Upper lobe of left lung (tissue), 6 donors: ENCODE results near the gene LGALS7B. TPM values are rescaled to one million over a fixed set of nuclear protein-coding genes. Genes with fewer than 3 reads are reported as not detected.
"Not testable (repeated sequence)": the region's sequence is repeated elsewhere in the genome, so short reads cannot be mapped to it uniquely, and the experiment has no call there.

ENCODE experiments used
- ATAC-seq, 2 donors: fragments of 200-7000 bp; cut with Tn5 transposase; one replicate each; pipeline ENCODE4 v1.9.1; 2022; ENCODE audit warnings: mild to moderate bottlenecking in 2 of 2, moderate library complexity in 2 of 2; ENCODE audit not compliant: low FRiP score in 2 of 2
- DNase-seq, 2 donors: peaks; one replicate each; pipeline ENCODE4 v3.0.0-alpha.2; 2019 to 2020
- H3K27ac ChIP-seq, 4 donors: fragments of 200-600 bp; sonication (generic); one replicate each; pipeline ENCODE4 v1.5.1; 2016 to 2019
- H3K27me3 ChIP-seq, 4 donors: fragments of 200-600 bp; sonication (generic); one replicate each; pipeline ENCODE4 v1.5.1; 2017 to 2019
- H3K36me3 ChIP-seq, 4 donors: fragments of 200-600 bp; sonication (generic); one replicate each; pipeline ENCODE4 v1.5.1; 2016 to 2019
- H3K4me1 ChIP-seq, 4 donors: fragments of 200-600 bp; sonication (generic); one replicate each; pipeline ENCODE4 v1.5.1; 2018 to 2019
- H3K4me3 ChIP-seq, 4 donors: fragments of 200-600 bp; sonication (generic); one replicate each; pipeline ENCODE4 v1.5.1; 2017 to 2019; ENCODE audit warnings: mild to moderate bottlenecking in 2 of 4, moderate library complexity in 1 of 4
- H3K9me3 ChIP-seq, 4 donors: fragments of 200-600 bp; sonication (generic); one replicate each; pipeline ENCODE4 v1.5.1; 2018 to 2019
- EP300 ChIP-seq, 4 donors: sonication (generic); formaldehyde crosslinking; IDR thresholded peaks; one replicate each; pipeline ENCODE4 v1.5.1; 2017; ENCODE audit warnings: antibody characterized with exemption in 4 of 4, control low read depth in 2 of 4
- POLR2A ChIP-seq, 4 donors: fragments of 450-650 bp; IDR thresholded peaks; one replicate each; pipeline ENCODE4 v1.5.1; 2016 to 2017; ENCODE audit warnings: antibody characterized with exemption in 4 of 4, mild to moderate bottlenecking in 2 of 4
- POLR2AphosphoS5 ChIP-seq, 2 donors: sonication (generic); formaldehyde crosslinking; IDR thresholded peaks; one replicate each; pipeline ENCODE4 v1.5.1; 2017; ENCODE audit warnings: antibody characterized with exemption in 2 of 2
- WGBS, 2 donors: methylation state at CpG; one replicate each; pipeline ENCODE4 v1.1.5; 2017 to 2018; 5-methylcytosine and 5-hydroxymethylcytosine counted together
- total RNA-seq, 6 donors: library from RNA; depleted of rRNA in 4 of 6; stranded (reverse); fragments of >200 nt in 4 of 6; gene quantifications; one replicate each; pipeline versions ENCODE4 v1.1.0 to v1.2.1, GENCODE V29; 2016 to 2021
- TF ChIP-seq, protein P1 (sequence below), 6 experiments: fragments of 450-650 bp in 4 of 6; fragments of 200-600 bp in 2 of 6; sonication (generic) in 2 of 6; IDR thresholded peaks; one replicate each; pipeline ENCODE4 v1.5.1; 2016 to 2019; ENCODE audit warnings: antibody characterized with exemption in 6 of 6
- donor health status: DM: no; HTN: no; CAD: no; lungs with moderate emphysema.
- donor health status: DM: no; HTN: yes; CAD: no; lungs with severe emphysema.

Gene LGALS7B
- total RNA-seq, 6 donors from 2014 or later = 12.4 TPM; not detected in 5

- H3K27me3 ChIP-seq = no peaks in the 10 kb centered on the region
- H3K27ac ChIP-seq = no peak overlapping the region
- peak in 1 of 2 donors; percentile 51 for DNase-seq
- no peak overlapping the region for H3K4me3 ChIP-seq
- H3K9me3 ChIP-seq = no peaks in the 10 kb centered on the region
- ATAC-seq = no peak
- WGBS, 2 donors = 91 to 92% methylated on average over 27 to 34 of the region's 34 CpGs
- TF ChIP-seq EP300 (IDR thresholded peaks at IDR 0.05) (no peak), POLR2AphosphoS5 (IDR thresholded peaks at IDR 0.05) (no peak), POLR2A (IDR thresholded peaks at IDR 0.05) (no peak)
- TF ChIP-seq, protein P1, sequence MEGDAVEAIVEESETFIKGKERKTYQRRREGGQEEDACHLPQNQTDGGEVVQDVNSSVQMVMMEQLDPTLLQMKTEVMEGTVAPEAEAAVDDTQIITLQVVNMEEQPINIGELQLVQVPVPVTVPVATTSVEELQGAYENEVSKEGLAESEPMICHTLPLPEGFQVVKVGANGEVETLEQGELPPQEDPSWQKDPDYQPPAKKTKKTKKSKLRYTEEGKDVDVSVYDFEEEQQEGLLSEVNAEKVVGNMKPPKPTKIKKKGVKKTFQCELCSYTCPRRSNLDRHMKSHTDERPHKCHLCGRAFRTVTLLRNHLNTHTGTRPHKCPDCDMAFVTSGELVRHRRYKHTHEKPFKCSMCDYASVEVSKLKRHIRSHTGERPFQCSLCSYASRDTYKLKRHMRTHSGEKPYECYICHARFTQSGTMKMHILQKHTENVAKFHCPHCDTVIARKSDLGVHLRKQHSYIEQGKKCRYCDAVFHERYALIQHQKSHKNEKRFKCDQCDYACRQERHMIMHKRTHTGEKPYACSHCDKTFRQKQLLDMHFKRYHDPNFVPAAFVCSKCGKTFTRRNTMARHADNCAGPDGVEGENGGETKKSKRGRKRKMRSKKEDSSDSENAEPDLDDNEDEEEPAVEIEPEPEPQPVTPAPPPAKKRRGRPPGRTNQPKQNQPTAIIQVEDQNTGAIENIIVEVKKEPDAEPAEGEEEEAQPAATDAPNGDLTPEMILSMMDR (IDR thresholded peaks at IDR 0.05) = no peak
- H3K36me3 ChIP-seq = peaks cover 23 to 53% (median 40%) of the 10 kb centered on the region in 4 donors
- peaks cover 0 to 4% (median 0%) of the 10 kb centered on the region in 4 donors for H3K4me1 ChIP-seq
Observed at GRCh38 chr19:38815059-38816001, 26.3 kb downstream of the LGALS7B start.

DNA sequence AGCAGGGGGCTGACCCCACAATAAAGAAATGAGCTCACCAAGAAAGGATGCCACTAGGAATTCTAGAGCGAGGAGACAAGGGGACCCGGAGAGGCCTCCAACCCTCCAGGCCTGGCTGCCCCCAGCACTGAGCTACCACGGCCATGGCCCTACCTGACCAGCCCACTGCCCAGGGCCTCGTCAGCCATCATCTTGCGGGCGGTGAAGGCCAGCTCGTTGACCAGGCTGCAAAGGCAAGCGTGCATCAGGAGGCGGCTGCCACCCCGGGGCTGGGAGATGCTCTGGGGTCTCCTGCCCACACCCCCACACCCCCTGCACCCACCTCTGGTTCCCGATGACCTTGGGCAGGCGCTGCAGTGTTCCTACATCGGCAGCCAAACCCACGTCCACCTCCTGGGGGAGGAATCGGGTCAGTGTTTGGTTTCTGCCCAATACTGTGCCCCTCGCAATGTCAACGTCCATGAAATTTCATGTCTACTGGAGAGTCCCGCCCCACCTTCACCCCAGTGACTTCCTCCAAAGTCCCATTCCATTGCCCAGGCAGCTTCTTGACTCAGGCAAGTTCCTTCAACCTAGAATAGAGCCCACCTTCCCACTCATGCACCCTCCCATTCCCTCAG is 27.2 kb downstream of the LGALS7B start:
- no peaks in the 10 kb centered on the region for H3K27me3 ChIP-seq
- H3K4me3 ChIP-seq = no peak overlapping the region
- peaks cover 0 to 4% (median 0%) of the 10 kb centered on the region in 4 donors for H3K4me1 ChIP-seq
- H3K9me3 ChIP-seq = no peaks in the 10 kb centered on the region
- TF ChIP-seq EP300 (IDR thresholded peaks at IDR 0.05) (no peak), POLR2A (IDR thresholded peaks at IDR 0.05) (no peak), POLR2AphosphoS5 (IDR thresholded peaks at IDR 0.05) (no peak)
- TF ChIP-seq, protein P1 (IDR thresholded peaks at IDR 0.05) = no peak
- no peak overlapping the region for H3K27ac ChIP-seq
- WGBS, 2 donors = 93 to 95% methylated on average over 12 to 17 of the region's 18 CpGs
- ATAC-seq (no peak), DNase-seq (peak in 1 of 2 donors; percentile 76)
- H3K36me3 ChIP-seq = peaks cover 23 to 61% (median 41%) of the 10 kb centered on the region in 4 donors

DNA sequence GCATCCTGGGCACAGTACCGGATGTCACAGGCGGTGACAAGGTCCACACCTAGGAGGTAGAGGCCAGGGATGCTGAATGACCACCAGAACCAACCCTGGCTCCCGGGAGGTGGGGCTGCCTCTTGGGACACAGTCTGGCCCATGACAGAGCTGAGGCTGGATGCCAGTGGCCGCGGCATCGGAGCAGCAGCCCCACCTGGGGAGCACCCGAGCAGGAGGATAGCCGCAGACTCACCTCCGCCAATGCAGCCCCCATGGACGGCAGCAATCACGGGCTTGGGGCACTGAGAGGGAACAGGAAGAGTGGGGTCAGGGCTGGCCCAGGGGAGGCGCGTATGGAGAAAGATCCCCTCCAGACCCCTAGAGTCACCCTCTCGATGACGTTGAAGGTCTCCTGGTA is 28.1 kb downstream of the LGALS7B start:
- no peak for TF ChIP-seq POLR2AphosphoS5 (IDR thresholded peaks at IDR 0.05)
- TF ChIP-seq, protein P1 (IDR thresholded peaks at IDR 0.05) = no peak
- TF ChIP-seq EP300 (IDR thresholded peaks at IDR 0.05) = no peak
- TF ChIP-seq POLR2A (IDR thresholded peaks at IDR 0.05) = no peak
- Histone ChIP-seq H3K4me3 (no peak overlapping the region), H3K9me3 (no peaks in the 10 kb centered on the region), H3K27me3 (no peaks in the 10 kb centered on the region), H3K4me1 (peaks cover 0 to 4% (median 0%) of the 10 kb centered on the region in 4 donors), H3K27ac (no peak overlapping the region), H3K36me3 (peaks cover 23 to 69% (median 45%) of the 10 kb centered on the region in 4 donors)
- WGBS, 2 donors = 91 to 97% methylated on average over 14 to 15 of the region's 15 CpGs
- DNase-seq = peak in 1 of 2 donors; percentile 67
- no peak for ATAC-seq

DNA sequence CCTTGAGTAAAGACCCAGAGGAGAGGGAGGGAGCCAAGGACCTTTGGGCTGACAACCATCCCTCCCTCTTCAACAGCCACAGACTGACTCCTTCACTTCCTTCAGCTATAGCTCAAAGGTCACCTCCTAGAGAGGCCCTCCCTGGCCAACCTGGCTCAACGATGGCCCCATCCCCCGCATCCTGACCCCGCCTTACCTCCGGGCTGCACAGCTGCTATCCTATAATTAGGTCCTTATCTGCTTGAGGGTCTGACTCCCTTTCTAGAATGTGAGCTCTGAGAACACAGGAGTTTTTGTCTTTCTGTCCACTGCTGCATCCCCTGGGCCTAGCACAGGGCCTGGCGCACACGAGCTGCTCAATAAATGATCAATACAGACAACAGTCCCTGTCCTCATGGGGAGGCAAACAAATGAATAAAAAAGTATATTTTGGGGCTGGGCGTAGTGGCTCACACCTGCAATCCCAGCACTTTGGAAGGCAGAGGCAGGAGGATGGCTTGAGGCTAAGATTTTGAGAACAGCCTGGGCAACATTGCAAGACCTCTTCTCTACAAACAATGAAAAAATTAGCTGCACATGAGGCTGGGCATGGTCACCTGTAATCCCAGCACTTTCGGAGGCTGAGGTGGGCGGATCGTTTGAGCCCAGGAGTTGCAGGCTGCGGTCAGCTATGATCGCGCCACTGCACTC is 30.4 kb downstream of the LGALS7B start:
- no peak for ATAC-seq
- DNase-seq = no peak
- 90 to 93% methylated on average over 13 of the region's 13 CpGs for WGBS, 2 donors
- H3K4me1 ChIP-seq = no peaks in the 10 kb centered on the region
- peaks cover 33 to 81% (median 52%) of the 10 kb centered on the region in 4 donors for H3K36me3 ChIP-seq
- H3K9me3 ChIP-seq = no peaks in the 10 kb centered on the region
- H3K27ac ChIP-seq = no peak overlapping the region
- H3K4me3 ChIP-seq = no peak overlapping the region
- H3K27me3 ChIP-seq = no peaks in the 10 kb centered on the region
- TF ChIP-seq EP300 (IDR thresholded peaks at IDR 0.05) = no peak

DNA sequence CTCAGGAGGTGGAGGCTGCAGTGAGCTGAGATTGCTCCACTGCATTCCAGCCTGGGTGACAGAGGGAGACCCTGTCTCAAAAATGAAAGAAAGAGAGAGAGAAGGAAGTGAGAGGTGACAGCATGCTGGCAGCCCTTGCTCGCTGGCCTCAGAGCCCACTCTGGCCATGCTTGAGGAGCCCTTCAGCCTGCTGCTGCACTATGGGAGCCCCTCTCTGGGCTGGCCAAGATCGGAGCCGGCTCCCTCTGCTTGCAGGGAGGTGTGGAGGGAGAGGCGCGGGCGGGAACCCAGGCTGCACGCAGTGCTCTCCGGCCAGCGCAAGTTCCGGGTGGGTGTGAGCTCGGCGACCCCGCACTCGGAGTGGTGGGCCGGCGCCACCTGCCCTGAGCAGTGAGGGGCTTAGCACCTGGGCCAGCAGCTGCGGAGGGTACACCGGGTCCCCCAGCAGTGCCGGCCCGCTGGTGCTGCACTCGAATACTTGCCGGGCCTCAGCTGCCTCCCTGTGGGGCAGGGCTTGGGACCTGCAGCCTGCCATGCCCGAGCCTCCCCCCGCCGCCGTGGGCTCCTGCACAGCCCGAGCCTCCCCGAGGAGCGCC is 32.3 kb downstream of the LGALS7B start:
- not testable (repeated sequence) for H3K4me1 ChIP-seq, H3K27me3 ChIP-seq, DNase-seq, H3K27ac ChIP-seq, H3K4me3 ChIP-seq, ATAC-seq, H3K9me3 ChIP-seq
- peaks cover 22 to 64% (median 39%) of the 10 kb centered on the region in 4 donors for H3K36me3 ChIP-seq
- 90 to 100% methylated on average over 7 to 29 of the region's 29 CpGs for WGBS, 2 donors

DNA sequence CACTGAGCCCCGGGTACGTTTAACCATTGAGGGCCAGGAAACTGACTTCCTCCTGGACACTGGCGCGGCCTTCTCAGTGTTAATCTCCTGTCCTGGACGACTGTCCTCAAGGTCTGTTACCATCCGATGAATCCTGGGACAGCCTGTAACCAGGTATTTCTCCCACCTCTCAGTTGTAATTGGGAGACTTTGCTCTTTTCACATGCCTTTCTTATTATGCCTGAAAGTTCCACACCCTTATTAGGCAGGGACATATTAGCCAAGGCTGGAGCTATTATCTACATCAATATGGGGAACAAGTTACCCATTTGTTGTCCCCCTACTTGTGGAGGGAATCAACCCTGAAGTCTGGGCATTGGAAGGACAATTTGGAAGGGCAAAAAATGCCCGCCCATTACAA is 36.9 kb downstream of the LGALS7B start:
- not testable (repeated sequence) for ATAC-seq, H3K4me3 ChIP-seq, H3K27me3 ChIP-seq, H3K9me3 ChIP-seq, DNase-seq
- peaks cover 13 to 33% (median 24%) of the 10 kb centered on the region in 4 donors for H3K4me1 ChIP-seq
- H3K27ac ChIP-seq = peak overlapping the region in 1 of 4 donors; percentile 27
- 86 to 88% methylated on average over 7 of the region's 7 CpGs for WGBS, 2 donors
- H3K36me3 ChIP-seq = peaks cover 10 to 61% (median 37%) of the 10 kb centered on the region in 4 donors
